ENCODE measurements around the gene CADM4.
"Not testable (repeated sequence)": the region's sequence is repeated elsewhere in the genome, so short reads cannot be mapped to it uniquely, and the experiment has no call there.

The CADM4 gene

GRCh38 chr19:43639519-43640423 lies at the start of gene CADM4:
Gene CADM4 (minus strand): TSS chr19:43639850. CDS start chr19:43639790, 60 bp downstream.
- DNase-seq (ENCODE audit: low read depth) = no peak

- DNase-seq (ENCODE audit: low read depth) = no peak
Observed at GRCh38 chr19:43688059-43688701, 48.5 kb upstream of the CADM4 start.

GRCh38 chr19:43687660-43687997 lies 48.0 kb upstream of the CADM4 start:
- DNase-seq (ENCODE audit: low read depth) = no peak

GRCh38 chr19:43684326-43684725 lies 44.7 kb upstream of the CADM4 start:
- no peak for DNase-seq (ENCODE audit: low read depth)

GRCh38 chr19:43683905-43684304 lies 44.3 kb upstream of the CADM4 start:
- DNase-seq (ENCODE audit: low read depth) = no peak

GRCh38 chr19:43682824-43683661 lies 43.4 kb upstream of the CADM4 start:
- no peak for DNase-seq (ENCODE audit: low read depth)

- not testable (repeated sequence) for DNase-seq (ENCODE audit: low read depth)
Observed at GRCh38 chr19:43682269-43682668, 42.6 kb upstream of the CADM4 start.

GRCh38 chr19:43681821-43682220 lies 42.2 kb upstream of the CADM4 start:
- DNase-seq (ENCODE audit: low read depth) = no peak

- DNase-seq (ENCODE audit: low read depth) = no peak
Observed at GRCh38 chr19:43678512-43679261, 39.0 kb upstream of the CADM4 start.

GRCh38 chr19:43675906-43676305 lies 36.3 kb upstream of the CADM4 start:
- no peak for DNase-seq (ENCODE audit: low read depth)

GRCh38 chr19:43675269-43675879 lies 35.7 kb upstream of the CADM4 start:
- no peak for DNase-seq (ENCODE audit: low read depth)

GRCh38 chr19:43674596-43674995 lies 34.9 kb upstream of the CADM4 start:
- DNase-seq (ENCODE audit: low read depth) = no peak

GRCh38 chr19:43674183-43674582 lies 34.5 kb upstream of the CADM4 start:
- no peak for DNase-seq (ENCODE audit: low read depth)

- DNase-seq (ENCODE audit: low read depth) = no peak
Observed at GRCh38 chr19:43673637-43674036, 34.0 kb upstream of the CADM4 start.

- DNase-seq (ENCODE audit: low read depth) = no peak
Observed at GRCh38 chr19:43672061-43672679, 32.5 kb upstream of the CADM4 start.

GRCh38 chr19:43668406-43669109 lies 28.9 kb upstream of the CADM4 start:
- peak; percentile 99 for DNase-seq (ENCODE audit: low read depth)

- no peak for DNase-seq (ENCODE audit: low read depth)
Observed at GRCh38 chr19:43667876-43668405, 28.3 kb upstream of the CADM4 start.

GRCh38 chr19:43667126-43667875 lies 27.7 kb upstream of the CADM4 start:
- DNase-seq (ENCODE audit: low read depth) = no peak

GRCh38 chr19:43664018-43664417 lies 24.4 kb upstream of the CADM4 start:
- no peak for DNase-seq (ENCODE audit: low read depth)

Data from stromal cell of bone marrow (primary cell).